DMS 273 treated with DMSO at 0.1 percent for 48 hours (cell line): Measurements from ENCODE around the gene C11orf86.
"Not testable (repeated sequence)": the region's sequence is repeated elsewhere in the genome, so short reads cannot be mapped to it uniquely, and the experiment has no call there.

Experiments used
- DNase-seq: peaks from one replicate; lab custom pipeline; 2025; lab: John Stamatoyannopoulos, UW

The C11orf86 gene

DNA sequence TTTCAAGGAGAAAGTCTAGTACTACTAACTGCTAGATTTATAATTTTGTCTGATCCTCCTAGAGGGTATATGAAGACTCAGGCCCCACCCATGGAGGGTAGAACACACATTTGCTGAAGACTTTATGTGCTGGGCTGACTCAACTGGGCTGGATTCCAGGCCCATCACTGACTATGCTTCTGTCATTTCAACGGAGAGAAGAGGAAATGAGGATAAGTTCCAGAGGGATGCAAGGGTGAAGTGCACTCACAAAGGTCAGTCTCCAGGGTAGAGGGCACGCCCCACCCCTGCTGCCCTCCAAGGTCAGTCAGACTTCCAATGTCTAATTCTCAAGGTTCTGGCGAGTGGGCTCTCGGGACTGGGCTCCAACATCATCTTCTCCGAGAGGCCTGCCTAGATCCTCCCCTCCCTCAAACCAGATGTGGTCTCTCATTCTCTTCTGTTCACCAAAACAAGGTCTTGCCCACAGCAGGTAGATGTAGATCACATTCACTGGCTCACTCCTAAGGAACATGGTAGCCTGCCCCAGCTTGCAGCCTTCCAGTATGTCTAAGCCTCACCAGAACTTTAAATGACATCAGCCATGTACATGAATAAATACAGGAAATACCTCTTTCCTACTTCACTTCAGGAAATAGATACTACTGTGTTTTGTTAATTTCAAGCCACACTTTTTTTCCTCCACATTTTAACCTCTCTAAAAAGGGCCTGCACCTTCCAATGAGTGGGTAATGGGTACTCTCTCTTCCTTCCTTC, 7.3 kb upstream of the C11orf86 start:
- DNase-seq: no peak

DNA sequence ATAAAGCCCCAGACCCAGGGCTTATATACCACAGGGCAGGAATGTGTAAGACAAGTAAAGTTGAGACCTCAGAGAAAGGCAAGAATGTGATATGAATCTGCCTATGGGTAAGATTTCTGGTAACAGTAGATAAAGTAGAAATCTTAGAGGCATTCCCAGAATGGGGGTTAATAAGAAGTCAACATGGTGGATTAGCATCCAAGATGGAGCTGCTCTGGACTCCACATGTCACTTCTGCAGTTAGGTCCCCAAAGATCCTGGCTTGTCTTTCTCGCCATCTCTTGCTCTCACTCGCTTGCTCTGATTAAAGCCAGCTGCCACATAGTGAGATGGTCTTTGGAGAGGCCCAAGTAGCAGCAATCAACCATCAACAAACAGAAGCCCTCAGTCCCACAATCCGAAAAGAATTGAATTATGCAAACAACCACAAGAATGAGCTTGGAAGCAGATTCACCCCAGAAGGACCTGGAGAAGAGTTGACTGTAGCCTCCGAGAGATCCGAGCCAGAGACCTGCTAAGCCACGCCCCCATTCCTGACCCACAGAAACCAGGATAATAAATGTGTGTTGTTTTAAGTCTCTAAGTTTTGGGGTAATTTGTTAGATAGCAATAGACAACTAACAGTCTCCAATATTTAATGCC, 5.4 kb upstream of the C11orf86 start:
- no peak for DNase-seq

DNA sequence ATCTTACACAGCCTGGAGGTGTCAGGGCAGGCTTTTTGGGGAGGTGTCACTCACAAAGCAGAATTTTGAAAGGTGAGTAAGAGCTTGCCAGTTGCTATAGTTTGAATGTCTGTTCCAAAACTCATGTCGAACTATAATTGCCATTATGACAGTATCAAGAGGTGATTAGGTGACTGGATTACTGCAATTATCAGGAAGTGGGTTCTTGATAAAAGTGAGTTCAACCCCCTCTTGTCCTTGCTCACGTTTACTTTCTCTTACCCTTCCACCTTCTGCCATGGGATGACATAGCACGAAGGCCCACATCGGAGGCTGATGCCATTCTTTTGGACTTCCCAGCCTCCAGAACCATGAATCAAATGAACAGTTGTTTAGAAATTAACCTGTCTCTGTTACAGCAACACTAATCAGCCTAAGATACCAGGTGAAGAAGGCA, 4.7 kb upstream of the C11orf86 start:
- DNase-seq: no peak

DNA sequence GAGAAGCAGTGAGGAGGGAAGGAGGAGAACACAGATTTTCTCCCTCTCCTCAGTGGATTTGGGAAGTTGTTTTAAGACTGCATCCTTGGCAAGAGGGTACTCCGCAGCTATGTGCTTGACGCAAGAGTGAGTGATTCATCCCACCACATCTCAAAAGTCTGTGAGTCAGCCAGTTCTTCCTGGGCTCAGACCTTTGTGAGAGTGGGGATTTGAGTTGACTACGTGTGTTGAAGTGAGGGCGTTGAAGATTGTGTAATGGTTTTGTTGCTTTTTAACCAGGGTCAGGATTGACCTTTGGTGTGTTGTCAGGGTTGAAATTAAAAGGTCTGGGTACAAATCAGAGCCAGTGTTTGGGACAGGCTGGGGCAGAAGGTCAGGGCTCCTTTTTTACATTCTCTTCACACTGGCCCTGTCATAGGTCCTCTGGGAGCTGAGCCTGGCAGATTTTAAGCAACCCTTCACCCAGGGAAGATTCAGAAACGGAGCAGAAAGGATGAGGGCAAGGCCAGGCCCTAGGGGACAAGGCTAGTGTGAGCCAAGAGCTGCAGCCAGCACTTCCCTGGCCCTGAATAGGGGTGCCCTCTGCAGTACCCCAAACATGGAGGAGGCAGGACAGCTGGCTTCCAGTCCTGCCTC, 4.2 kb upstream of the C11orf86 start:
- no peak for DNase-seq

DNA sequence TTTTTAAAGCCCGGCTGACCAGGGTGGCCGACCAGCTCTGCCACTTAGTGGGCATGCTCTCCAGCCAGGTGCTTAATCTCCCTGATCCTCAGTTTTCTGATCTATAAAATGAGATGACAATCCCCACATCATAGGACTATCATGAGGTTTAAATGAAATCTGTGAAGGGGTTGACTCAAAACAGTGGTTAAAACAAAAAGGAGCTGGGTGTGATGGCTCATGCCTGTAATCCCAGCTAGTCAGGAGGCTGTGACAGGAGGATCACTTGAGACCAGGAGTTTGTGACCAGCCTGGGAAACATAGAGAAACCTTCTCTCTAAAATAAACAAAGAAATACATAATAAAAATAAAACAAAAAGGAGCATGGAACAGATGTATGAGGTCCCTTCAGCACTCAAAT, 3.6 kb upstream of the C11orf86 start:
- DNase-seq: no peak

DNA sequence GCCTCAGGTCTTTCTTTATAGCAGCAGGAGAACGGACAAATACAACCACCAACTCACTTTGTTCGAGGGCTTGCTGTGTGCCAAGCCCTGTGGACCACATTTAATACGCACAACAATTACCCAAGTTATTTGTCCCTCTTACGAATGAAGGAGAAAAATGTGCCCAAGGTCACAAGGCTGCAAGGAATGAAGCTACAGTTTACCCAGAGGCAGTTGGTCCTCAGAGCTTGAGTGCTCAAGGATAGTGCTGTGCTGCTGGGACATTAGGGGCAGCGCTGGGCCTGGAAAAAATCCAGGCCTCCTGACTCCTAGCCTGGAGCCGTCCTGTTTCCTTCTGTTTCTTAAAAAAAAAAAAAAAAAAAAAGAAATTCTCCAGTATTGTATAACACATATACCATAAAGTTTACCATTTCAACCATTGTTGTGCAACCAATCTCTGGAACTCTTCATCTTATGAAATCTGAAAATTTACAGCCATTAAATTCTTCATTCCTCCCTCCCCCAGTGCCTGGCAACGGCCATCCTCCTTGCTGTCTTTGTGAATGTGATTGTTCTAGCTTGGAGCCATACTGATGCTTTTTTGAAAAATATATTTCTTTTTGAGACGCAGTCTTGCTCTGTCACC, 1.0 kb upstream of the C11orf86 start:
- no peak for DNase-seq

DNA sequence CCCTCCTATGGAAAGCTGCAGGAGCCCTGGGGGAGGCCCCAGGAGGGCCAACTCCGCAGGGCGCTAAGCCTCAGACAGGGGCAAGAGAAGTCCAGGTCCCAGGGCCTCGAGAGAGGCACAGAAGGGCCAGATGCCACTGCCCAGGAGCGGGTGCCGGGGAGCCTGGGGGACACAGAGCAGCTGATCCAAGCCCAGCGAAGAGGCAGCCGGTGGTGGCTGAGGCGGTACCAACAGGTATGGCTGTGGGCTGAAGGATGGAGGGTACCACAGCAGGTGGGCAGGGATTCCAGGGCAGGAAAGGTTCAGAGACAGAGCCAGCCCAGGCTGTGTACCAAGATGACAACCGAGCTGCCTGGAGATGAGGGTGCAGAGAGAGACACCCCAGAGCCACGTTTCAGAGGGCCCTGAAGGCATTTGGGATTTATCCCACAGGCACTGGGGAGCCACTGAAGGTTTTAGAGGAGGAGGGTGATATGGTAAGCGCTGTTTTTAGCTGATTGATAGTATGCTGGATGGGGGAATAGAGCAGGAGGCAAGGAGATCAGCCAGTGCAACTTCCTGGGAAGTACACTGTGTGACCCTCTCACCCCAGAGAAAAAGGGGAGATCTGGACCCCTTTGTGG, 412 bp downstream of the C11orf86 start:
- DNase-seq: no peak

DNA sequence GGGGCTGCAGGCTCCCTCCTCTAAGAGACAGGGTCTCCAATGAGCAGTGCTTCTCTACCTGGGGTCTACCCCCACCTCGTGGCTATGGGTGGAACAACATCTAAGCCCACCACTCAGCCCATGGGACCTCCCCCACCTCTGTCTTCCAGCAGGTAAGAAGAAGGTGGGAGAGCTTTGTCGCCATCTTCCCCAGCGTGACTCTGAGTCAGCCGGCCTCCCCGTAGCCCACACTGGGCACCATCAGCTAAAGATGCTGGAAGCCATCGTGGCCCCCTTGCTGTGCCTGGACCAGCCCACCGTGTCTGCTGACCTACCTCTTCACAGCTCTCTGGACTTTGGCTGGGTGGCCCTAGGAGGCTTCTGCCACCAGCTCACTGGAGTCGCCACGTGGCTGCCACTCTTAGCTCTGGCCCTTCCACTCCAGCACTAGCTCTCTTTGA, 944 bp downstream of the C11orf86 start:
- no peak for DNase-seq

DNA sequence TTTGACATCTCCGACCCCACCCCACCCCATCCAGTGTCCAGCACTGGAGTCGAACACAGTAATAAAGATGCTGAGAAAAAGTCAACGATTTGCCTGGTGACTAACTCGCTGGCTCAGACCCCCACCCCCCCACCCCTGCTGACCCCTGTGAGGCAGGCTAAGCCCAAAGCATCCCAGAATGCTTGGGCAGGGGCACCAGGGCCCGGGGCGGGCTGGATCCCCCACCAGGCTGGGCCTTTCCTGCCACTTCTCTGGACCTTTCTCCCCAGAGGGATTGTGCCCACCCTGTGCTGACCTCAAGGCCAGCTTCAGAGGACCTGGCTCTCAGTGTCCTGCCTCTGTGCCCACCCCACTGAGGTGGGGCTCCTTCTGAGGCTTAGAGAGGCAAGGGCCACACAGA, 1.8 kb downstream of the C11orf86 start:
- no peak for DNase-seq

DNA sequence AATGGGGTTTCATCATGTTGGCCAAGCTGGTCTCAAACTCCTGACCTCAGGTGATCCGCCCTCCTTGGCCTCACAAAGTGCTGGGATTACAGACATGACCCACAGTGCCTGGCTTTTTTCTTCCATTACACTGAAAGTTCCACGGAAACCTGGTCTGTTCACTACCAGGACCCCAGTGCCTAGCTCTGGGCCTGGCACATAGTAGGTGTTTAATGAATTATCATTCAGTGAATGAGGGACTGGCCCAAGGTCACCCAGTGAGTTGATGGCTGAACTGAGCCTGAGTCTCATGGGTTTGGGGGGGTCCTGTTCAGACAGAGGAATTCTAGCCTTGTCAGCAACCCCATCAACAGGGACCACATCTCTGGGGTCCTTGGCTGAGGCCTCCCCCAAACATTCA, 3.1 kb downstream of the C11orf86 start:
- DNase-seq: no peak

DNA sequence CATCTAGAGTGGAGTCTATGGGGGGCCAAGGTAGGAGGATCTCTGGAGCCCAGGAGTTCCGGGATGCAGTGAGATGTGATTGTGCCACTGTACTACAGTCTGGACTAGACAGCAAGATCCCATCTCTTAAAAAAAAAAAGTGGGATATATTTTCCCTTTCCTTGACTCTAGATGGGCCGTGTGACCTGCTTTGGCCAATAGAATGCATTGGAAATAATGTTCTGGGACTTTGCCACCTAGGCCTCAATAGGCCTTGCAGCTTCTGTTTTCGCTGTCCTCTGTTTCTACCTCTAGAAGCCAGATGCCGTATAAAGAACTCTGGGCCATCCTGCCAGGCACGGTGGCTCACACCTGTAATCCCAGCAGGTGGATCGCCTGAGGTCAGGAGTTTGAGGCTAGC, 3.6 kb downstream of the C11orf86 start:
- no peak for DNase-seq

DNA sequence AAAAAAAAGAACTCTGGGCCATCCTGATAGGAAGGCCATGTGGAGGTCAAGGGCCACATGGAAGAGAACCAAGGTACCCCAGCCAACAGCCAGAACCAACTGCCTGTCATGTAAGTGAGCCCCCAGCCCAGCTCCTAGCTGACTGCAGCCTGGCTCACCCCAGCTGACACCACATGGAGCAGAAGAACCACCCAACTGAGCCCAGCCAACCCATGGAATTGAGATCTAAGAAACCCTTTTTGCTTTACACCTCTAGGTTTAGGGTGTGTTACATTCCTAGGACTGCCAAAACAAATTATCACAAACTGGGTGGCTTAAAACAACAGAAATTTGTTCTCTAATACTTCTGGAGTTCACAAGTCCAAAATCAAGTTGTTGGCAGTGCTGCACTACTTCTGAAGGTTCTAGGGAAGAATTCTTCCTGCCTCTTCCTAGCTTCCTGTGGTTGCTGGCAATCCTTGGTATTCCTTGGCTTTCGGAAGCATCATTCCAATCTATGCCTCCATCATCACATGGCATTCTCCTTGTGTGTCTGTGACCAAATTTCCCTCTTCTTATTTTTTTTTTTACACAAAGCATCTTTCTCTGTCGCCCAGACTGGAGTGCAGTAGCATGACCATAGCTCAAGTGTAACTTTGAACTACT, 4.4 kb downstream of the C11orf86 start:
- DNase-seq: no peak

DNA sequence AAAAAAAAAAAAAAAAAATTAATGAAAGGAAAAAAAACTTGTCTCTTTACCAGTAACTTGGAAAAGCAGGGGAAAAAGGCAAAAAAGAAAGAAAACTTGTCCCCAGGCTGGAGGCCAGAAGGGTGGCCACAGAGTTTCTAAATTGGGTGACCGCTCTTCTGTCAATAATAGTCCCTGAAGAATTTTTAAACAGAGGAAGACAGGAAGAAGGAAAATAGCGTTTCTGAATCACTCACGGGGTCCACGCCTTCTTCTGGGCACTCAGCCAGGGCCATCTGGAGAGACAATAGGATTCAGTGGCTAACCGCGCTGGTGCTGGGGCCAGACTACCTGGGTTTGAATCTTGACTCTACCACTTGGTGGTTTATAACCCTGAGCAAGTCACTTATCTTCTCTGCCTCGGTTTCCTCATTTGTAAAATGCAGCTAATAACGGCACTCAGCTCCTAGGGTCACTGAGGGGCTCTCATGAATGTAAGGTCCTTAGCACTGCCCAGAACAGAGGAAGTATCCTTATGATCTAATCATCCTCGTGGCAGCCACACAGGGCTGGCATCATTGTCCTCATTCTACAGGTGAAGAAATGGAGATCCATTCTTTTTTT, 7.0 kb downstream of the C11orf86 start:
- DNase-seq: peak; percentile 60

DNA sequence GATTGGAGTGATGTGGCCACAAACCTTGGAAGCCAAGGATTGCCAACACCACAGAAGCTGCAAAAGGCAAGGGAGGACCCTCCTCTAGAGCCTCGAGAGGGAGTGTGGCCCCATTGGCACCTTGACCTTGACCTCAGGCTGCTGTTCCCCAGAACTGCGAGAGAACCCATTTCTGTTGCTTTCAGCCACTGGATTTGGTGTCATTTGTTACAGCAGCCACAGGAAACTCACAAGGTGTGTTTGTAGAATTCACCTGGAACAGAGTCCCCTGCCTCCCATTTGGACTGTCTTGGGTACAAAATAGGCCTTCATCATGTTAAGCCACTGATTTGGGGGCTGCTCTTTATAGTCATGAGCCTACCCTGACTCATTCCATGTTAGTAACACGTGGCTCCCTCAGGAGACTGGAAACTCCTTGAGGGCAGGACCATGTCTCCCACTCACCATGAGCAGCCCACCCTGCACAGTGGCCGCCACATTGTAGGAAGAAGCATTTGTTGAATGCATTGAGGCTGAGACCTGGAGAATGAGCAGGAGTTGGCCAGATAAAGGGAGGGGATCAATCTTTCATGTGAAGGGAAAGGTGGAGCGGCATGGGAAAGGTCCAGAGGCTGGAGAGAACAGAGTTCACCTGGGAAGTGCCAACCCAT, 8.3 kb downstream of the C11orf86 start:
- DNase-seq: no peak

DNA sequence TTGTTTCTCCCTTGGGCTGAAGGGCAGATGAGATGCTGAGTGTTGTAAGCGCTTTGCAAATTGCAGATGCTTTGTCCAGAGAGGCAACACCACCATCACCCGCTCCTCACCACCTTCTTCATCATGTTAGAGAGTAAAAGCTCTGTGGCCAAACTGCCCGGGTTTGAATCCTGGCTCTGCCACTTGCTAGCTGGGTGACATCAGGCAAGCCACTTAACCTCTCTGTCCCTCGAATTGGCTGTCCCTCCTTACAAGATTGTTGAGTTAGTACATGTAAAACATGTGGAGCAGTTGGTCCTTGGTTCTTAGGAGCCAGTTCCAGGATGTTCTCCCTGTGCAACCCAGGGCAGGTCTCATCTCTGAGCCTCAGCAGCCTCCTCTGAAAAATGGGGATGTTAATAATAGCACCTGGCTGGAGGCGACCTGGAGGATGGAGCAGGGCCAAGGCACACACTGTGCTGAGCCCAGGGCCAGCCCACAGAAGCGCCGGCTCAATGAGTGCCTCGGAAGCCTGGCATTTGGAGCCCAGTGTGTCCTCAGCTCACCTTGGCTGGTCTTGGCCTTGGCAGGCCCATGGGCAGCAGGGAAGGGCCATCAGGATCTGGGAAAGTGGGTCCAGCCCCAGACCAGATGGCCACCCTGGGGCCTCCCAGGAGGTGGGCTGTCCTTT, 10.5 kb downstream of the C11orf86 start:
- DNase-seq: no peak

DNA sequence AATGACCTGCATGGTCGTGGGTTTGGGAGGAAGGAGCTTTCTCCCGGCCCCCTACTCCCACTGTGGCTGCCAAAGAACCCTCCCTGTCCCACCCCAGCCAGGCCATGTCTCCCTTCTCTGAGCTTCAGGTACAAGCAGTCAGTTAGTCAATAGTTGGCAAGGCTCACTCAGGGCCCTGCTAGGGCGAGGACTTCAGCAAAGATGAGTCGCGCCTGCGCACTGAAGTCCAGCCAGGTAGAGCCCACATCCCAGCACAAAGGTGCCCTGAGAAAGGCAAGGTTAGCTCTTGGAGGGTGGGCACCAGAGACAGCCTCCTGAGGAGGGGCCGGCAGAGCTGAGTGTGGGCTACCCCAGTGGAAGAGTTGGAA, 11.1 kb downstream of the C11orf86 start:
- DNase-seq: no peak

DNA sequence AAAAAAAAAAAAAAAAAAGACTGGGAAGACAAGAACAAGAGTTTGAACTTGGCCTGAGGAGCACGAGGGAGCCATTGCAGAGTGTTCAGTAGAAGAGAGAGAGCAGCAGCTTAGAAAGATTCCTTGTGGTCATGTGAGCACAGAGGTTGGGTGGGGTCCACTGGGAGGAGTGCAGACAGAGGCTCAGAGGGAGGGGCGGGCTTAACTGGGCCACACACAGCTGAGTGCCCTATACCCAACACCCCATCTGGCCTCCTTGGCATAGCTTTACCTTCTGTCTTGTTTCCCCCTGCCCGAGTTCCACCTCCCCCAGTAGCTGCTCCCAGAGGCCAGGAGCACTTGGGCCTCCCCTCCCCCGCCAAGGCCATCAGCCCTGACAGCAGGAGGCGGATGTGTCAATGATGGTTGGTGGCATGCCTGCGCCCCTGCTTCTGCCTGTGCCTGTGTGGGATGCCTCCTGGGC, 12.1 kb downstream of the C11orf86 start:
- peak; percentile 42 for DNase-seq

DNA sequence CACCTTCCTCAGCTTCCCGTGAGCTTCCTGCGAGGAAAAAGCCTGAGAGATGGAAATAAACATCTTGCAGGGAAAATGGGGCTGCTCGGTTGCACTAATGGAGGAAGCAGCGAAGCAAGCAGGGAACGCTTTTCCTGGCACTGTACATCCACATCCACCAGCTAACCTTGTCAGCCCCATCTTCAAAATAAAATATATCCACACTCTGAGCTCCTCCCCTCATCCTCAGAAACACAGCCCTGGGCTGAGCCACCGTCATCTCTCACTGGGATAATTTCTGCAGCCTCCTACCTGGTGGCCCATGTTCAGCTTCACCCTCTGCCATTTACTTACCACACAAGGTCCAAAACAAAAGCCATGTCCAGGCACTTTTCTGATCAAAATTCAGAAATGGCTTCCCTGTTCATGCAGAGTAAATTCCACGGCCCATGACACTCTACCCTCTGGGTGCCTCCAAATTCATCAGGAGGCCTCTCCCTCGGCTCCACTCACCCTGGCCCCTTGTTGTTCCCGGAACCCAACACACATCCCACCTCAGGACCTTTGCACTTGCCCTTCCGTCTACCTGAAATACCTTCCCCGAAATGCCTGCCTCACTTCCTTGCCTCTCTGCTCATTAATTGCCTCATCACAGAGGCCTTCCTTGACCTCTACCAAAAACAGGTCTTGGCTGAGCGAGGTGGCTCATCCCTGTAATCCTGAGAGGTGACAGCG, 13.0 kb downstream of the C11orf86 start:
- no peak for DNase-seq

DNA sequence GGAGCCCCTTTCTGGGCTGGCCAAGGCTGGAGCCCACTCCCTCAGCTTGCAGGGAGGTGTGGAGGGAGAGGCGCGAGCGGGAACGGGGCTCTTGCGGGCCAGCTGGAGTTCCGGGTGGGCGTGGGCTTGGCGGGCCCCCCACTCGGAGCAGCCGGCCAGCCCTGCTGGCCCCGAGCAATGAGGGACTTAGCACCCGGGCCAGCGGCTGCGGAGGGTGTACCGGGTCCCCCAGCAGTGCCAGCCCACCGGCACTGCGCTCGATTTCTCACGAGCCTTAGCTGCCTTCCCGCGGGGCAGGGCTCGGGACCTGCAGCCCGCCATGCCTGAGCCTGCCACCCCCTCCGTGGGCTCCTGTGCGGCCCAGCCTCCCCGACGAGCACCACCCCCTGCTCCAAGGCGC, 13.6 kb downstream of the C11orf86 start:
- DNase-seq: not testable (repeated sequence)

DNA sequence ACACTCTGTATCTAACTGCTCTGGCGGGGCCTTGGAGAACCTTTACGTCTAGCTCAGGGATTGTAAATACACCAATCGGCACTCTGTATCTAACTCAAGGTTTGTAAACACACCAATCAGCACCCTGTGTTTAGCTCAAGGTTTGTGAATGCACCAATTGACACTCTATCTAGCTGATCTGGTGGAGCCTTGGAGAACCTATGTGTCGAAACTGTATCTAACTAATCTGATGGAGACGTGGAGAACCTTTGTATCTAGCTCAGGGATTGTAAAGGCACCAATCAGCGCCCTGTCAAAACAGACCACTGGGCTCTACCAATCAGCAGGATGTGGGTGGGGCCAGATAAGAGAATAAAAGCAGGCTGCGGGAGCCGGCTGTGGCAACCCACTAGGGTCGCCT, 14.3 kb downstream of the C11orf86 start:
- DNase-seq: not testable (repeated sequence)
